PC-9 (cell line): ENCODE measurements around the gene GATC. TPM values are rescaled to one million over a fixed set of nuclear protein-coding genes. Genes with fewer than 3 reads are reported as not detected.

Source experiments
- BruUV-seq: library from RNA; stranded (reverse); fragments of 400-500 nt; replicated peaks from 2 replicates; lab custom pipeline; 2021; lab: Mats Ljungman, UMichigan
- CTCF ChIA-PET: fragments of 300-600 bp; sonication (Branson Sonifier 250); formaldehyde crosslinking; loops from one replicate; lab custom pipeline; 2022; ENCODE audit warnings: antibody characterized with exemption; lab: Charles Lee
- POLR2A ChIA-PET: fragments of 300-600 bp; sonication (Branson Sonifier 250); formaldehyde crosslinking; loops from one replicate; lab custom pipeline; 2022; ENCODE audit warnings: antibody characterized with exemption; ENCODE audit not compliant: unreplicated experiment; lab: Charles Lee
- DNase-seq, 2 experiments: peaks; one replicate each; pipeline versions ENCODE4 v3.0.0 to v3.0.0-alpha.2; 2015 to 2022; ENCODE audit warnings: mixed read lengths in 1 of 2
- H2AFZ ChIP-seq: fragments of 200-600 bp; sonication (generic); 2 replicates; pipeline ENCODE4 v1.8.1; 2017; ENCODE audit warnings: antibody characterized with exemption
- H3F3A ChIP-seq: fragments of 200-600 bp; sonication (generic); 2 replicates; pipeline ENCODE4 v1.8.1; 2017; ENCODE audit warnings: antibody characterized with exemption, mild to moderate bottlenecking, low read depth; ENCODE audit not compliant: insufficient read depth
- H3K27ac ChIP-seq: fragments of 200-600 bp; sonication (generic); 2 replicates; pipeline ENCODE4 v1.6.1; 2016; ENCODE audit warnings: mixed run types
- H3K27me3 ChIP-seq: fragments of 200-600 bp; sonication (generic); 2 replicates; pipeline ENCODE4 v1.6.1; 2016; ENCODE audit warnings: low read depth, mixed run types; ENCODE audit not compliant: insufficient read depth
- H3K36me3 ChIP-seq: fragments of 200-600 bp; sonication (generic); 2 replicates; pipeline ENCODE4 v1.6.1; 2016; ENCODE audit warnings: low read depth, mixed run types
- H3K4me1 ChIP-seq: fragments of 200-600 bp; sonication (generic); replicated peaks from 2 replicates; pipeline ENCODE4 v1.6.1; 2016; ENCODE audit warnings: mixed run types; ENCODE audit not compliant: insufficient read depth
- H3K4me2 ChIP-seq: fragments of 200-600 bp; sonication (generic); 2 replicates; pipeline ENCODE4 v1.6.1; 2017; ENCODE audit warnings: mixed run types
- H3K4me3 ChIP-seq: fragments of 200-600 bp; sonication (generic); 2 replicates; pipeline ENCODE4 v1.6.1; 2016; ENCODE audit warnings: mixed run types
- H3K79me2 ChIP-seq: fragments of 200-600 bp; sonication (generic); 2 replicates; pipeline ENCODE4 v1.6.1; 2017; ENCODE audit warnings: low read depth, mixed run types
- H3K9me2 ChIP-seq: fragments of 200-600 bp; sonication (generic); 2 replicates; pipeline ENCODE4 v1.8.1; 2017; ENCODE audit warnings: mild to moderate bottlenecking; ENCODE audit not compliant: insufficient read depth
- H3K9me3 ChIP-seq: fragments of 200-600 bp; sonication (generic); 2 replicates; pipeline ENCODE4 v1.8.1; 2016; ENCODE audit warnings: low read depth; ENCODE audit not compliant: insufficient read depth
- H4K20me1 ChIP-seq: fragments of 200-600 bp; sonication (generic); 2 replicates; pipeline ENCODE4 v1.8.1; 2017; ENCODE audit not compliant: insufficient read depth
- CTCF ChIP-seq: fragments of 200-600 bp; sonication (generic); conservative IDR thresholded peaks from 2 replicates; pipeline ENCODE4 v1.6.1; 2017; ENCODE audit warnings: mixed run types, antibody characterized with exemption, mild to moderate bottlenecking, moderate library complexity
- EZH2 ChIP-seq: fragments of 200-600 bp; sonication (generic); IDR thresholded peaks from 2 replicates; pipeline ENCODE4 v1.8.0; 2017; ENCODE audit warnings: antibody characterized with exemption, low read depth
- intact Hi-C: fragments of 100-400 bp; cut with micrococcal nuclease; formaldehyde crosslinking; loops from one replicate; pipeline ENCODE4 v1.10.0; 2022; ENCODE audit not compliant: unreplicated experiment
- total RNA-seq: library from RNA; stranded (reverse); gene quantifications from 2 replicates; pipeline ENCODE4 v1.2.3, GENCODE V29; 2021

The GATC gene
- total RNA-seq, 1 experiment from 2014 or later = 24.3 TPM

- no peaks in the 10 kb centered on the region for H3K79me2 ChIP-seq
- no peak overlapping the region for H3K4me2 ChIP-seq
- intact Hi-C loops = no loop called here
- no TSS peak for BruUV-seq
- H3K9me3 ChIP-seq = no peaks in the 10 kb centered on the region
- H3K27ac ChIP-seq = no peak overlapping the region
- H3F3A ChIP-seq = no peaks in the 10 kb centered on the region; the same call in 1 of the 2 replicates
- H3K4me3 ChIP-seq = no peak overlapping the region
- no peak for TF ChIP-seq EZH2
- no peak for TF ChIP-seq CTCF
- ChIA-PET POLR2A (no interaction called here), CTCF (no interaction called here)
- no peak overlapping the region for H2AFZ ChIP-seq
- no peaks in the 10 kb centered on the region; the same call in 1 of the 2 replicates for H3K36me3 ChIP-seq
- H3K9me2 ChIP-seq = no peaks in the 10 kb centered on the region
- no peak for DNase-seq
- no peaks in the 10 kb centered on the region for H3K4me1 ChIP-seq
- H3K27me3 ChIP-seq = no peaks in the 10 kb centered on the region
- H4K20me1 ChIP-seq = no peaks in the 10 kb centered on the region
These were observed 41.9 kb downstream of the GATC start for GRCh38 chr12:120488057-120488640.

GRCh38 chr12:120489018-120489417 lies 42.8 kb downstream of the GATC start:
- H4K20me1 ChIP-seq = no peaks in the 10 kb centered on the region
- H3K27ac ChIP-seq = no peak overlapping the region
- H3K27me3 ChIP-seq = no peaks in the 10 kb centered on the region
- no peaks in the 10 kb centered on the region; the same call in 1 of the 2 replicates for H3K36me3 ChIP-seq
- no peak for DNase-seq
- no TSS peak for BruUV-seq
- no peak overlapping the region for H3K4me3 ChIP-seq
- H3K4me2 ChIP-seq = no peak overlapping the region
- H3K79me2 ChIP-seq = peaks cover 3% of the 10 kb centered on the region
- H3K4me1 ChIP-seq = no peaks in the 10 kb centered on the region
- H2AFZ ChIP-seq = no peak overlapping the region
- intact Hi-C loops = no loop called here
- no peaks in the 10 kb centered on the region for H3K9me2 ChIP-seq
- H3K9me3 ChIP-seq = no peaks in the 10 kb centered on the region
- POLR2A ChIA-PET = interaction anchor here (0.6 to 1.0 kb wide), 2 partner anchors 15 to 23 kb away, joined by 8 to 19 read pairs; no protein-coding TSS in a partner anchor
- CTCF ChIA-PET = interaction anchor here (0.7 kb wide), 1 partner anchor 41 kb away, joined by 10 read pairs; no protein-coding TSS in a partner anchor
- TF ChIP-seq CTCF = no peak
- no peak for TF ChIP-seq EZH2
- H3F3A ChIP-seq = no peaks in the 10 kb centered on the region; the same call in 1 of the 2 replicates

GRCh38 chr12:120490325-120490724 lies 44.1 kb downstream of the GATC start:
- peaks cover 16% of the 10 kb centered on the region for H3K79me2 ChIP-seq
- DNase-seq = no peak
- no peaks in the 10 kb centered on the region for H3K27me3 ChIP-seq
- H3K9me2 ChIP-seq = no peaks in the 10 kb centered on the region
- TF ChIP-seq EZH2 = no peak
- TF ChIP-seq CTCF = no peak
- H3K4me2 ChIP-seq = no peak overlapping the region
- no peak overlapping the region for H2AFZ ChIP-seq
- no peak overlapping the region for H3K27ac ChIP-seq
- no peaks in the 10 kb centered on the region; the same call in 1 of the 2 replicates for H3F3A ChIP-seq
- H3K36me3 ChIP-seq = no peaks in the 10 kb centered on the region; the same call in 1 of the 2 replicates
- no peak overlapping the region for H3K4me3 ChIP-seq
- ChIA-PET CTCF (no interaction called here), POLR2A (no interaction called here)
- no peaks in the 10 kb centered on the region for H4K20me1 ChIP-seq
- intact Hi-C loops = no loop called here
- no peaks in the 10 kb centered on the region for H3K9me3 ChIP-seq
- BruUV-seq = no TSS peak
- H3K4me1 ChIP-seq = peaks cover 8% of the 10 kb centered on the region
